HG03135 (cell line): ENCODE results near the gene DIS3L2.
"Not testable (repeated sequence)": the region's sequence is repeated elsewhere in the genome, so short reads cannot be mapped to it uniquely, and the experiment has no call there.

Experiments used
- ATAC-seq: cut with Tn5 transposase; IDR thresholded peaks from one replicate; pipeline ENCODE4 v1.9.1; 2021; ENCODE audit warnings: mild to moderate bottlenecking, moderate library complexity; ENCODE audit not compliant: unreplicated experiment

Gene DIS3L2

GRCh38 chr2:232316461-232317330, 355.2 kb downstream of the DIS3L2 start:
- no peak for ATAC-seq

- no peak for ATAC-seq
Observed at GRCh38 chr2:232318169-232318855, 356.8 kb downstream of the DIS3L2 start.

- ATAC-seq, result no peak
Observed at GRCh38 chr2:232319067-232319802, 357.7 kb downstream of the DIS3L2 start.

GRCh38 chr2:232319803-232320442, 358.4 kb downstream of the DIS3L2 start:
- ATAC-seq, result no peak

GRCh38 chr2:232320443-232320803, 358.9 kb downstream of the DIS3L2 start:
- ATAC-seq, result no peak

GRCh38 chr2:232321156-232321816, 359.8 kb downstream of the DIS3L2 start:
- no peak for ATAC-seq

- no peak for ATAC-seq
Observed at GRCh38 chr2:232321817-232322559, 360.5 kb downstream of the DIS3L2 start.

GRCh38 chr2:232322560-232323327, 361.2 kb downstream of the DIS3L2 start:
- ATAC-seq, result no peak

GRCh38 chr2:232323328-232323650, 361.8 kb downstream of the DIS3L2 start:
- no peak for ATAC-seq

- ATAC-seq, result not testable (repeated sequence)
Observed at GRCh38 chr2:232323967-232324366, 362.5 kb downstream of the DIS3L2 start.

GRCh38 chr2:232324778-232325177, 363.3 kb downstream of the DIS3L2 start:
- ATAC-seq, result no peak

GRCh38 chr2:232325324-232326273, 364.1 kb downstream of the DIS3L2 start:
- ATAC-seq, result no peak

- not testable (repeated sequence) for ATAC-seq
Observed at GRCh38 chr2:232326274-232327104, 365.0 kb downstream of the DIS3L2 start.

GRCh38 chr2:232327105-232328031, 365.9 kb downstream of the DIS3L2 start:
- ATAC-seq, result no peak

- no peak for ATAC-seq
Observed at GRCh38 chr2:232328032-232328422, 366.5 kb downstream of the DIS3L2 start.
